ENCODE data around the gene UTF1. TPM values are rescaled to one million over a fixed set of nuclear protein-coding genes. Genes with fewer than 3 reads are reported as not detected.
"Not testable (repeated sequence)": the region's sequence is repeated elsewhere in the genome, so short reads cannot be mapped to it uniquely, and the experiment has no call there.

Gene UTF1
- total and polyA plus RNA-seq, 4 donors = 0.06 to 0.52 TPM; not detected in 2

GRCh38 chr10:133262696-133263095 lies 32.7 kb downstream of the UTF1 start:
- H3K27me3 ChIP-seq (ENCODE audit: control insufficient read depth in 3 of 3, insufficient read depth in 3 of 3, low read length in 2 of 3) = no peaks in the 10 kb centered on the region
- 81 to 89% methylated on average over 14 of the region's 14 CpGs for WGBS, 2 donors
- no peak overlapping the region for H3K4me3 ChIP-seq
- H3K4me1 ChIP-seq (ENCODE audit: control insufficient read depth in 5 of 5, insufficient read depth in 5 of 5, low read length in 5 of 5) = peaks cover 2 to 39% (median 5%) of the 10 kb centered on the region in 5 donors
- TF ChIP-seq, protein P1, sequence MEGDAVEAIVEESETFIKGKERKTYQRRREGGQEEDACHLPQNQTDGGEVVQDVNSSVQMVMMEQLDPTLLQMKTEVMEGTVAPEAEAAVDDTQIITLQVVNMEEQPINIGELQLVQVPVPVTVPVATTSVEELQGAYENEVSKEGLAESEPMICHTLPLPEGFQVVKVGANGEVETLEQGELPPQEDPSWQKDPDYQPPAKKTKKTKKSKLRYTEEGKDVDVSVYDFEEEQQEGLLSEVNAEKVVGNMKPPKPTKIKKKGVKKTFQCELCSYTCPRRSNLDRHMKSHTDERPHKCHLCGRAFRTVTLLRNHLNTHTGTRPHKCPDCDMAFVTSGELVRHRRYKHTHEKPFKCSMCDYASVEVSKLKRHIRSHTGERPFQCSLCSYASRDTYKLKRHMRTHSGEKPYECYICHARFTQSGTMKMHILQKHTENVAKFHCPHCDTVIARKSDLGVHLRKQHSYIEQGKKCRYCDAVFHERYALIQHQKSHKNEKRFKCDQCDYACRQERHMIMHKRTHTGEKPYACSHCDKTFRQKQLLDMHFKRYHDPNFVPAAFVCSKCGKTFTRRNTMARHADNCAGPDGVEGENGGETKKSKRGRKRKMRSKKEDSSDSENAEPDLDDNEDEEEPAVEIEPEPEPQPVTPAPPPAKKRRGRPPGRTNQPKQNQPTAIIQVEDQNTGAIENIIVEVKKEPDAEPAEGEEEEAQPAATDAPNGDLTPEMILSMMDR (IDR thresholded peaks at IDR 0.05; ENCODE audit: control extremely low read depth, extremely low read depth) = no peak
- no peak overlapping the region for H3K9ac ChIP-seq (ENCODE audit: insufficient read depth in 1 of 2, low read length in 2 of 2)
- peak overlapping the region in 1 of 2 donors; percentile 9 for H3K27ac ChIP-seq (ENCODE audit: low read depth in 1 of 2, low read length in 1 of 2)
- H3K9me3 ChIP-seq (ENCODE audit: control insufficient read depth in 4 of 4, insufficient read depth in 3 of 4, low read length in 3 of 4) = no peaks in the 10 kb centered on the region
- no peak for ATAC-seq (ENCODE audit: insufficient read depth, low FRiP score)
- no peak for DNase-seq
- H3K36me3 ChIP-seq (ENCODE audit: control insufficient read depth in 4 of 4, insufficient read depth in 4 of 4, low read length in 4 of 4) = no peaks in the 10 kb centered on the region

DNA sequence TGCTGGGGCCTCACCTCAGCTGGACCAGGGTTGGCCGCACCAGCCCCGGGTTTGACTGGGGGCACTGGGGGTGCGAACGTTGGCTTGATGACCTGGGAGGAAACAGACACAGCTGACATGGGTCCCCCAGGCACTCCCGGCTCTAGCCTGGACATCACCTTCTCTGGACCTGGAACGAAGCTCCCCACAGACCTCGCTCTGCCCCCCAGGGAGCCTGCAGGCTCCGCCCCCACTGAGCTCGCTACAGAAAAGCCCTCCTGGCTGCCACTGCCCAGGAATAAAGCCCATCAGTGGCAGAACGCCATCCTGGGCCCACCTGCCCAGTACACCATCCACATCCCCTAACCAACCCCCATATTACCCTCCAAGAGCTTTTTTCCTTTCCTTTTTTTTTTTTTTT lies 33.7 kb downstream of the UTF1 start:
- no peak overlapping the region for H3K27ac ChIP-seq (ENCODE audit: low read depth in 1 of 2, low read length in 1 of 2)
- no peaks in the 10 kb centered on the region for H3K27me3 ChIP-seq (ENCODE audit: control insufficient read depth in 3 of 3, insufficient read depth in 3 of 3, low read length in 2 of 3)
- TF ChIP-seq, protein P1 (IDR thresholded peaks at IDR 0.05; ENCODE audit: control extremely low read depth, extremely low read depth) = no peak
- no peaks in the 10 kb centered on the region for H3K9me3 ChIP-seq (ENCODE audit: control insufficient read depth in 4 of 4, insufficient read depth in 3 of 4, low read length in 3 of 4)
- H3K4me3 ChIP-seq = no peak overlapping the region
- peaks cover 2 to 34% (median 5%) of the 10 kb centered on the region in 5 donors for H3K4me1 ChIP-seq (ENCODE audit: control insufficient read depth in 5 of 5, insufficient read depth in 5 of 5, low read length in 5 of 5)
- ATAC-seq (ENCODE audit: insufficient read depth, low FRiP score) = no peak
- WGBS, 2 donors = 90 to 93% methylated on average over 10 of the region's 10 CpGs
- no peaks in the 10 kb centered on the region for H3K36me3 ChIP-seq (ENCODE audit: control insufficient read depth in 4 of 4, insufficient read depth in 4 of 4, low read length in 4 of 4)
- no peak overlapping the region for H3K9ac ChIP-seq (ENCODE audit: insufficient read depth in 1 of 2, low read length in 2 of 2)
- DNase-seq = no peak

DNA sequence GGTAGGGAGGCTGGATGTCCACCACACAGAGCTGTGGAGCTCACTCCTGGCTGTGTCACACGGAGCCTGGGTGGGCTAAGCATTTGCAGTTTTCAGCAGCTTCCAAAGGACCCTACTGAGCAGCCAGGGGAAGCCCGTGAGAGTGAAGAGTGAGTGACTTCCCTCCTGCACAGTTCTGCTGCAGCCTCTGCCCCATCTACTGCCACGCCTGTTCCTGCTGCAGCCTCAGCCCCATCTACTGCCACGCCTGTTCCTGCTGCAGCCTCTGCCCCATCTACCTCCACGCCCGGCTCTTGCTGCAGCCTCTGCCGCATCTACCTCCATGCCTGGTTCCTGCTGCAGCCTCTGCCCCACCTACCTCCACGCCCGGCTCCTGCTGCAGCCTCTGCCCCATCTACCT lies 34.4 kb downstream of the UTF1 start:
- no peak overlapping the region for H3K4me3 ChIP-seq
- H3K27me3 ChIP-seq (ENCODE audit: control insufficient read depth in 3 of 3, insufficient read depth in 3 of 3, low read length in 2 of 3) = no peaks in the 10 kb centered on the region
- 52 to 59% methylated on average over 9 of the region's 9 CpGs for WGBS, 2 donors
- no peak overlapping the region for H3K27ac ChIP-seq (ENCODE audit: low read depth in 1 of 2, low read length in 1 of 2)
- no peak for DNase-seq
- no peak for ATAC-seq (ENCODE audit: insufficient read depth, low FRiP score)
- TF ChIP-seq, protein P1 (IDR thresholded peaks at IDR 0.05; ENCODE audit: control extremely low read depth, extremely low read depth) = no peak
- H3K9ac ChIP-seq (ENCODE audit: insufficient read depth in 1 of 2, low read length in 2 of 2) = no peak overlapping the region
- no peaks in the 10 kb centered on the region for H3K9me3 ChIP-seq (ENCODE audit: control insufficient read depth in 4 of 4, insufficient read depth in 3 of 4, low read length in 3 of 4)
- H3K36me3 ChIP-seq (ENCODE audit: control insufficient read depth in 4 of 4, insufficient read depth in 4 of 4, low read length in 4 of 4) = peaks cover 0 to 5% (median 0%) of the 10 kb centered on the region in 4 donors
- H3K4me1 ChIP-seq (ENCODE audit: control insufficient read depth in 5 of 5, insufficient read depth in 5 of 5, low read length in 5 of 5) = peaks cover 2 to 26% (median 3%) of the 10 kb centered on the region in 5 donors

DNA sequence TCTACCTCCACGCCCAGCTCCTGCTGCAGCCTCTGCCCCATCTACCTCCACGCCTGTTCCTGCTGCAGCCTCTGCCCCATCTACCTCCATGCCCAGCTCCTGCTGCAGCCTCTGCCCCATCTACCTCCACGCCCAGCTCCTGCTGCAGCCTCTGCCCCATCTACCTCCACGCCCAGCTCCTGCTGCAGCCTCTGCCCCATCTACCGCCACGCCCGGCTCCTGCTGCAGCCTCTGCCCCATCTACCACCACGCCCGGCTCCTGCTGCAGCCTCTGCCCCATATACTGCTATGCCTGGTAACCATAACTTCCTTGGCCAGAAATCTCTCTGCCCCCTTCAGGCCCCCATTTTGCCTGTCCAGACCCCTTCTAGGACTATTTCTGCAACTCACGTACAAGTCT lies 35.0 kb downstream of the UTF1 start:
- not testable (repeated sequence) for H3K36me3 ChIP-seq (ENCODE audit: control insufficient read depth in 4 of 4, insufficient read depth in 4 of 4, low read length in 4 of 4); DNase-seq; H3K27me3 ChIP-seq (ENCODE audit: control insufficient read depth in 3 of 3, insufficient read depth in 3 of 3, low read length in 2 of 3); ATAC-seq (ENCODE audit: insufficient read depth, low FRiP score); H3K9ac ChIP-seq (ENCODE audit: insufficient read depth in 1 of 2, low read length in 2 of 2); H3K4me3 ChIP-seq; H3K27ac ChIP-seq (ENCODE audit: low read depth in 1 of 2, low read length in 1 of 2); H3K9me3 ChIP-seq (ENCODE audit: control insufficient read depth in 4 of 4, insufficient read depth in 3 of 4, low read length in 3 of 4)
- WGBS, 2 donors = 80 to 87% methylated on average over 10 of the region's 10 CpGs
- peaks cover 0 to 20% (median 3%) of the 10 kb centered on the region in 5 donors for H3K4me1 ChIP-seq (ENCODE audit: control insufficient read depth in 5 of 5, insufficient read depth in 5 of 5, low read length in 5 of 5)
